HepG2 (cell line): ENCODE measurements around the gene RIPK1. TPM values are rescaled to one million over a fixed set of nuclear protein-coding genes. Genes with fewer than 3 reads are reported as not detected.

Experiments
- ATAC-seq: fragments of 200-7000 bp; cut with Tn5 transposase; 3 replicates; pipeline ENCODE4 v1.9.1; 2020; ENCODE audit warnings: mild to moderate bottlenecking, moderate library complexity
- BruUV-seq: library from RNA; stranded (reverse); fragments of 400-500 nt; replicated peaks from 2 replicates; lab custom pipeline; 2021; lab: Mats Ljungman, UMichigan
- CTCF ChIA-PET: fragments of 300-600 bp; formaldehyde crosslinking; extraction: SDS; loops from one replicate; lab custom pipeline; 2021; ENCODE audit warnings: low total read pairs, inconsistent platforms, low intra/inter-chr PET ratio; lab: Yijun Ruan, JAX
- POLR2A ChIA-PET: fragments of 350-600 bp; sonication (Branson Sonifier 250); formaldehyde crosslinking; loops from one replicate; lab custom pipeline; 2020; ENCODE audit warnings: antibody characterized with exemption, inconsistent platforms; lab: Yijun Ruan, JAX
- DNase-seq: peaks from one replicate; pipeline ENCODE4 v3.0.0-alpha.2; 2015; ENCODE audit warnings: low spot score
- FAIRE-seq: peaks from 3 replicates; lab custom pipeline; 2011; peaks lifted over from hg19 to GRCh38; lab: Jason Lieb, UNC
- H2AFZ ChIP-seq: one replicate; pipeline ENCODE4 v1.6.1; 2011; ENCODE audit warnings: low read length, inconsistent platforms
- H3K27ac ChIP-seq: fragments of 300-600 bp; 3 replicates; pipeline ENCODE4 v1.8.0; 2011; ENCODE audit warnings: mixed run types, mild to moderate bottlenecking, mixed read lengths, low read length, inconsistent platforms; ENCODE audit not compliant: insufficient read depth; ENCODE audit errors: extremely low read length
- H3K27me3 ChIP-seq, 2 experiments: fragments of 200-600 bp in 1 of 2; 2 replicates in 1 of 2; 3 replicates in 1 of 2; pipeline versions ENCODE4 v1.6.0 to v1.8.0; 2011; ENCODE audit warnings: low read length in 2 of 2, mild to moderate bottlenecking in 2 of 2, moderate library complexity in 2 of 2, inconsistent platforms in 1 of 2; ENCODE audit not compliant: insufficient read depth in 2 of 2, control insufficient read depth in 1 of 2
- H3K36me3 ChIP-seq, 2 experiments: fragments of 200-600 bp in 1 of 2; replicated peaks in 1 of 2; 2 replicates in 1 of 2; 3 replicates in 1 of 2; pipeline versions ENCODE4 v1.5.1 to v1.8.0; 2011; ENCODE audit warnings: low read length in 2 of 2, inconsistent platforms in 1 of 2; ENCODE audit not compliant: insufficient read depth in 2 of 2, control insufficient read depth in 1 of 2
- H3K4me1 ChIP-seq: 2 replicates; pipeline ENCODE4 v1.5.1; 2012; ENCODE audit warnings: low read length, inconsistent platforms; ENCODE audit not compliant: insufficient read depth
- H3K4me2 ChIP-seq: 2 replicates; pipeline ENCODE4 v1.6.0; 2011; ENCODE audit warnings: low read depth, low read length, inconsistent platforms
- H3K4me3 ChIP-seq, 3 experiments: fragments of 200-600 bp in 1 of 3; sonication (generic), shearing (Covaris generic) in 1 of 3; replicated peaks in 1 of 3; 2 replicates each; pipeline ENCODE4 v1.5.1; 2011 to 2016; ENCODE audit warnings: low read length in 3 of 3, inconsistent platforms in 2 of 3, low read depth in 2 of 3, mild to moderate bottlenecking in 2 of 3, control low read depth in 1 of 3, mixed read lengths in 1 of 3; ENCODE audit not compliant: insufficient read depth in 1 of 3
- H3K79me2 ChIP-seq: one replicate; pipeline ENCODE4 v1.6.1; 2011; ENCODE audit warnings: low read length, inconsistent platforms; ENCODE audit not compliant: insufficient read depth
- H3K9ac ChIP-seq: 2 replicates; pipeline ENCODE4 v1.6.0; 2011; ENCODE audit warnings: mild to moderate bottlenecking, low read depth, low read length, inconsistent platforms; ENCODE audit not compliant: insufficient read depth
- H3K9me3 ChIP-seq: 2 replicates; pipeline ENCODE4 v1.5.1; 2012; ENCODE audit warnings: mild to moderate bottlenecking, low read length
- H4K20me1 ChIP-seq: 2 replicates; pipeline ENCODE4 v1.6.0; 2011; ENCODE audit warnings: inconsistent platforms, mild to moderate bottlenecking, low read length, moderate library complexity; ENCODE audit not compliant: insufficient read depth
- RBFOX2 ChIP-seq: fragments of 200-400 bp; formaldehyde crosslinking; IDR thresholded peaks from 2 replicates; pipeline ENCODE4 v1.6.1; 2017; ENCODE audit warnings: low read depth, mild to moderate bottlenecking, low read length
- ZHX1 ChIP-seq: sonication (generic); formaldehyde crosslinking; IDR thresholded peaks from 2 replicates; pipeline ENCODE4 v1.8.1; 2022; ENCODE audit warnings: low read depth, mild to moderate bottlenecking, missing genetic modification reagents
- WGBS: methylation state at CpG from one replicate; pipeline ENCODE4 v1.1.6; 2017; ENCODE audit warnings: low lambda C conversion rate; 5-methylcytosine and 5-hydroxymethylcytosine counted together
- in situ Hi-C: cut with HindIII; loops from 2 replicates; pipeline ENCODE4 v1.10.0; 2017; ENCODE audit warnings: low pct_unique_long_range_greater_than_20kb; ENCODE audit not compliant: extremely low pct_ligation_motif_present
- intact Hi-C: fragments of 100-400 bp; cut with micrococcal nuclease; formaldehyde crosslinking; loops from one replicate; pipeline ENCODE4 v1.10.0; 2022; ENCODE audit not compliant: unreplicated experiment
- polyA plus RNA-seq, 8 experiments: library from polyadenylated mRNA; depleted of rRNA in 3 of 8; stranded (reverse) in 7 of 8; unstranded in 1 of 8; fragments of >200 nt; fragmentation: Illumina TruSeq in 4 of 8; extraction: Trizol in 4 of 8; gene quantifications; 2 replicates each; pipeline versions ENCODE4 v1.2.1 to v1.2.3, GENCODE V29; 2011 to 2016; ENCODE audit warnings: low read depth in 4 of 8, missing spikeins in 1 of 8, mixed read lengths in 1 of 8; ENCODE audit not compliant: insufficient read depth in 1 of 8
- total RNA-seq, 5 experiments: library from RNA; depleted of rRNA; stranded (reverse); fragments of >200 nt; fragmentation: Illumina TruSeq; extraction: Trizol; gene quantifications; 2 replicates each; pipeline ENCODE4 v1.2.3, GENCODE V29; 2016; ENCODE audit warnings: low read depth in 1 of 5
- TF ChIP-seq, protein P1 (sequence below): sonication (generic); formaldehyde crosslinking; IDR thresholded peaks from 2 replicates; pipeline ENCODE4 v1.4.0; 2020; ENCODE audit warnings: missing genetic modification reagents

Gene RIPK1
- total and polyA plus RNA-seq, 2 of the 13 experiments (the other 11 are each of a cell fraction or from before 2014, with no cell fraction given), result 9.0 to 10.3 TPM

GRCh38 chr6:3073382-3073781, 5.1 kb downstream of the RIPK1 start:
- POLR2A ChIA-PET, result interaction anchor here (1.1 kb wide), 1 partner anchor 9 kb away, joined by 3 read pairs; no protein-coding TSS in a partner anchor
- TF ChIP-seq, protein P1, sequence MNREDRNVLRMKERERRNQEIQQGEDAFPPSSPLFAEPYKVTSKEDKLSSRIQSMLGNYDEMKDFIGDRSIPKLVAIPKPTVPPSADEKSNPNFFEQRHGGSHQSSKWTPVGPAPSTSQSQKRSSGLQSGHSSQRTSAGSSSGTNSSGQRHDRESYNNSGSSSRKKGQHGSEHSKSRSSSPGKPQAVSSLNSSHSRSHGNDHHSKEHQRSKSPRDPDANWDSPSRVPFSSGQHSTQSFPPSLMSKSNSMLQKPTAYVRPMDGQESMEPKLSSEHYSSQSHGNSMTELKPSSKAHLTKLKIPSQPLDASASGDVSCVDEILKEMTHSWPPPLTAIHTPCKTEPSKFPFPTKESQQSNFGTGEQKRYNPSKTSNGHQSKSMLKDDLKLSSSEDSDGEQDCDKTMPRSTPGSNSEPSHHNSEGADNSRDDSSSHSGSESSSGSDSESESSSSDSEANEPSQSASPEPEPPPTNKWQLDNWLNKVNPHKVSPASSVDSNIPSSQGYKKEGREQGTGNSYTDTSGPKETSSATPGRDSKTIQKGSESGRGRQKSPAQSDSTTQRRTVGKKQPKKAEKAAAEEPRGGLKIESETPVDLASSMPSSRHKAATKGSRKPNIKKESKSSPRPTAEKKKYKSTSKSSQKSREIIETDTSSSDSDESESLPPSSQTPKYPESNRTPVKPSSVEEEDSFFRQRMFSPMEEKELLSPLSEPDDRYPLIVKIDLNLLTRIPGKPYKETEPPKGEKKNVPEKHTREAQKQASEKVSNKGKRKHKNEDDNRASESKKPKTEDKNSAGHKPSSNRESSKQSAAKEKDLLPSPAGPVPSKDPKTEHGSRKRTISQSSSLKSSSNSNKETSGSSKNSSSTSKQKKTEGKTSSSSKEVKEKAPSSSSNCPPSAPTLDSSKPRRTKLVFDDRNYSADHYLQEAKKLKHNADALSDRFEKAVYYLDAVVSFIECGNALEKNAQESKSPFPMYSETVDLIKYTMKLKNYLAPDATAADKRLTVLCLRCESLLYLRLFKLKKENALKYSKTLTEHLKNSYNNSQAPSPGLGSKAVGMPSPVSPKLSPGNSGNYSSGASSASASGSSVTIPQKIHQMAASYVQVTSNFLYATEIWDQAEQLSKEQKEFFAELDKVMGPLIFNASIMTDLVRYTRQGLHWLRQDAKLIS (CRISPR knock-in tag), result no peak
- no peak for TF ChIP-seq ZHX1 (CRISPR knock-in tag)
- TF ChIP-seq RBFOX2, result 0 out of 2 replicates have a peak, but pooled peaks have one; percentile 14

More at GRCh38 chr6:3073382-3073781, 5.1 kb downstream of the RIPK1 start:
- H3K79me2 ChIP-seq, result peaks cover 70% of the 10 kb centered on the region
- CTCF ChIA-PET, result no interaction called here
- no TSS peak for BruUV-seq
- in situ Hi-C loops, result no loop called here
- H2AFZ ChIP-seq, result no peak overlapping the region
- H3K9me3 ChIP-seq, result no peaks in the 10 kb centered on the region
- peaks cover 14 to 18% of the 10 kb centered on the region in 2 experiments for H3K36me3 ChIP-seq
- no peaks in the 10 kb centered on the region; a peak in 1 of 5 replicates for H3K27me3 ChIP-seq
- intact Hi-C loops, result no loop called here
- DNase-seq, result no peak
- no peak for ATAC-seq
- no peak overlapping the region for H3K27ac ChIP-seq
- FAIRE-seq, result no peak
- H3K4me1 ChIP-seq, result peaks cover 47% of the 10 kb centered on the region
- whole genome bisulfite sequencing, result 84% methylated on average over 11 of the region's 11 CpGs
- no peak overlapping the region for H3K4me3 ChIP-seq
- H3K9ac ChIP-seq, result no peak overlapping the region
- H3K4me2 ChIP-seq, result no peak overlapping the region
- no peaks in the 10 kb centered on the region for H4K20me1 ChIP-seq
